Activated B cell treated with CpG ODN at 0.5 μM for 24 hours (primary cell): Measurements from ENCODE around the gene LONRF3. TPM values are rescaled to one million over a fixed set of nuclear protein-coding genes. Genes with fewer than 3 reads are reported as not detected.

Experiments used
- total RNA-seq: library from RNA; stranded (reverse); gene quantifications from 2 replicates; pipeline ENCODE4 v1.2.3, GENCODE V29; 2022

Gene LONRF3
- total RNA-seq, 1 donor from 2014 or later, result 1.3 TPM

Other genes with a start within 250 kb of the LONRF3 start
- 13.9 and 15.0 TPM in 2 replicates for gene IL13RA1, start 247.0 kb upstream of the LONRF3 start, total RNA-seq
- not detected in 2 replicates for gene ZCCHC12, start 150.8 kb upstream of the LONRF3 start, total RNA-seq
- not detected in 2 replicates for gene CT47C1, start 98.4 kb downstream of the LONRF3 start, total RNA-seq
- gene KIAA1210, start 153.2 kb downstream of the LONRF3 start, total RNA-seq, result not detected in 2 replicates